BE2C (cell line): ENCODE results near the gene SLC16A10.

Experiments used
- DNase-seq: peaks from one replicate; pipeline ENCODE4 v3.0.0-alpha.2; 2020
- H3K27me3 ChIP-seq: fragments of 250-450 bp; sonication (Bioruptor Pico); 2 replicates; pipeline ENCODE4 v1.5.1; 2020; ENCODE audit warnings: mild to moderate bottlenecking
- H3K36me3 ChIP-seq: fragments of 250-450 bp; sonication (Bioruptor Pico); 2 replicates; pipeline ENCODE4 v1.5.1; 2020; ENCODE audit warnings: mild to moderate bottlenecking
- H3K4me1 ChIP-seq: fragments of 250-450 bp; sonication (Bioruptor Pico); 2 replicates; pipeline ENCODE4 v1.5.1; 2020
- H3K4me3 ChIP-seq: 2 replicates; pipeline ENCODE4 v1.5.1; 2011; ENCODE audit warnings: low read depth, low read length
- H3K9me3 ChIP-seq: fragments of 250-450 bp; sonication (Bioruptor Pico); 2 replicates; pipeline ENCODE4 v1.5.1; 2020
- CTCF ChIP-seq: IDR thresholded peaks from 2 replicates; pipeline ENCODE4 v1.5.1; 2012; ENCODE audit warnings: mild to moderate bottlenecking, low read depth, low read length

Gene SLC16A10

GRCh38 chr6:111239461-111239860, 152.2 kb downstream of the SLC16A10 start:
- H3K4me1 ChIP-seq, result no peaks in the 10 kb centered on the region
- no peak for TF ChIP-seq CTCF
- no peak overlapping the region for H3K4me3 ChIP-seq
- H3K36me3 ChIP-seq, result no peaks in the 10 kb centered on the region
- H3K27me3 ChIP-seq, result no peaks in the 10 kb centered on the region
- no peak for DNase-seq
- no peaks in the 10 kb centered on the region for H3K9me3 ChIP-seq

GRCh38 chr6:111242452-111242851, 155.1 kb downstream of the SLC16A10 start:
- Histone ChIP-seq H3K4me1 (no peaks in the 10 kb centered on the region), H3K27me3 (no peaks in the 10 kb centered on the region), H3K36me3 (no peaks in the 10 kb centered on the region), H3K9me3 (no peaks in the 10 kb centered on the region), H3K4me3 (no peak overlapping the region)
- no peak for DNase-seq
- no peak for TF ChIP-seq CTCF

DNA sequence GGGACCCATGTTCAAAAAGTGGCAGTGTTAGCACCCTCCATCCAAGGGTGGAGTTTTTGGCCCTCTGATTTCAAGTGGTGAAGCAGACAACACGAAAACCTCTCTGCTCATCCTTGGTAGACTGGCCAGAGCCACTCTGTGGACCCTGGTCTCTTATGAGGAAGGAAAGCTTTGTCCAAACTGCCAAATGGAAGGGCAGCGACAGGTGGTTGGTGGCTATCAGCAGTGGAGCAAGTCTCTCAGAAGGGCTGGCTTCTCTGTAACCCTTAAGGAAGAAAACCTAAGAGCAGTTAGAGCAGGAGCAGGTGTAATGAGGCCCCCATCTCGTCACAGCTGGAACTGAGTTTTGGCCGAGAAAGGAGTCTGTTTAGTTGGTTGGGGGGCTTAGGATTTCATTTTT, 155.8 kb downstream of the SLC16A10 start:
- Histone ChIP-seq H3K4me1 (no peaks in the 10 kb centered on the region), H3K27me3 (no peaks in the 10 kb centered on the region), H3K4me3 (no peak overlapping the region), H3K9me3 (no peaks in the 10 kb centered on the region), H3K36me3 (no peaks in the 10 kb centered on the region)
- no peak for TF ChIP-seq CTCF
- DNase-seq, result no peak

GRCh38 chr6:111248789-111249188, 161.5 kb downstream of the SLC16A10 start:
- H3K27me3 ChIP-seq, result no peaks in the 10 kb centered on the region
- no peak for TF ChIP-seq CTCF
- no peak overlapping the region for H3K4me3 ChIP-seq
- DNase-seq, result no peak
- no peaks in the 10 kb centered on the region for H3K36me3 ChIP-seq
- no peaks in the 10 kb centered on the region for H3K9me3 ChIP-seq
- no peaks in the 10 kb centered on the region; the same call in 1 of the 2 replicates for H3K4me1 ChIP-seq

DNA sequence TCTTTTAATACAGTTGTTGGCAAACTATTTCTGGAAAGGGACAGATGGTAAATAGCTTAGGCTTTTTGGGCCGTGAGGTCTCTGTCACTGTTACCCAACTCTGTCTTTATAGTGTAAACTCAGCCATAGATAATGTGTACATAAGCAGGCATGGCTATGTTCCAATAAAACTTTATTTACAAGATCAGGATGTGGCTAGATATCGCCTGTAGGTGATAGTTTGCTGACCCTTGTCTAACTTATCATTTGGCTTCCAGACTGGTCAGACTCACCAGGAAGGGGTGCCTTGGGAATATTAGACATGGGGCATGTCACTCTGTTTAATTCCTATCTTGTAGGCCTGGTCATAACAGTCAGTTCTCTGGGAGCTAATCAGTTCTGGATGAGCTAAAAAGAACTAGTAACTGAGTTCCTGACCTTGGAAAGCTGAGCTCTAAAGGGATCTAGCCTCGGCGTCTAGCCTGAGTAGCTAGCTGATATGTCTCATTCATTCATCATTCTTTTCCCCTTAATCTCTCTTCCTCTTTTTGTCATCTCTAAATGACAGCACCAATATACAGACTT, 163.6 kb downstream of the SLC16A10 start:
- no peak for TF ChIP-seq CTCF
- no peak for DNase-seq
- H3K4me3 ChIP-seq, result no peak overlapping the region
- H3K27me3 ChIP-seq, result no peaks in the 10 kb centered on the region
- no peaks in the 10 kb centered on the region for H3K9me3 ChIP-seq
- no peaks in the 10 kb centered on the region for H3K36me3 ChIP-seq
- no peaks in the 10 kb centered on the region; the same call in 1 of the 2 replicates for H3K4me1 ChIP-seq

DNA sequence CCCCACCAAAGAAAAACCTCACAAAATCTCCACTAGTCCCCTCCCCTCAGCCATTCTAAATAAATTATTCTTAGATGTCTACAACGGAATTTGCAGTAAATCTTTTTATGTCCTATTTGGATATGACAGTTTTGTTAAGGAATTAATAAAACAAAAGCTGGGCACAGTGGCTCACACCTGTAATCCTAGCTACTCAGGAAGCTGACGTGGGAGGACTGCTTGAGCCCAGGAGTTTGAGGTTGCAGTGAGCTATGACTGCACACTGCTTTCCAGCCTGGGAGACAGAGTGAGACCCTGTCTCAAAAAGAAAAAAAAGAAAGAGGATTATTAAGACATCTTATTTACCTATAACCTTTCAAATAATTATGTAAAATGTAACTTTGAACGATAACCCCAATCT, 165.4 kb downstream of the SLC16A10 start:
- Histone ChIP-seq H3K36me3 (no peaks in the 10 kb centered on the region), H3K9me3 (no peaks in the 10 kb centered on the region), H3K4me1 (no peaks in the 10 kb centered on the region; the same call in 1 of the 2 replicates), H3K4me3 (no peak overlapping the region), H3K27me3 (no peaks in the 10 kb centered on the region)
- TF ChIP-seq CTCF, result no peak
- no peak for DNase-seq
